Testis (tissue), 3 donors: ENCODE data around the gene ARID1B. TPM values are rescaled to one million over a fixed set of nuclear protein-coding genes. Genes with fewer than 3 reads are reported as not detected.

ENCODE experiments used
- DNase-seq: peaks from one replicate; pipeline ENCODE4 v3.0.0-alpha.2; 2019
- H3K27ac ChIP-seq, 2 donors: fragments of 200-600 bp; sonication (generic); one replicate each; pipeline ENCODE4 v1.5.1; 2019
- H3K27me3 ChIP-seq: fragments of 200-600 bp; sonication (generic); one replicate; pipeline ENCODE4 v1.5.1; 2019
- H3K36me3 ChIP-seq: fragments of 200-600 bp; sonication (generic); one replicate; pipeline ENCODE4 v1.5.1; 2017; ENCODE audit warnings: low read depth; ENCODE audit errors: missing control alignments
- H3K4me1 ChIP-seq: fragments of 200-600 bp; sonication (generic); one replicate; pipeline ENCODE4 v1.5.1; 2019
- H3K4me3 ChIP-seq, 2 donors: fragments of 200-600 bp; sonication (generic); one replicate each; pipeline ENCODE4 v1.5.1; 2017 to 2019
- H3K9me3 ChIP-seq: fragments of 200-600 bp; sonication (generic); one replicate; pipeline ENCODE4 v1.5.1; 2017
- CTCF ChIP-seq, 3 experiments: fragments of 450-650 bp in 2 of 3; fragments of 200-600 bp in 1 of 3; sonication (generic) in 1 of 3; IDR thresholded peaks; one replicate each; pipeline ENCODE4 v1.5.1; 2016 to 2019; ENCODE audit warnings: antibody characterized with exemption in 3 of 3, mild to moderate bottlenecking in 2 of 3, moderate library complexity in 1 of 3
- POLR2A ChIP-seq: fragments of 450-650 bp; IDR thresholded peaks from one replicate; pipeline ENCODE4 v1.6.1; 2017; ENCODE audit warnings: antibody characterized with exemption, mild to moderate bottlenecking, moderate library complexity
- WGBS, 2 donors: methylation state at CpG; one replicate each; pipeline ENCODE4 v1.1.5; 2018; 5-methylcytosine and 5-hydroxymethylcytosine counted together
- intact Hi-C: fragments of 100-400 bp; cut with DNase I; formaldehyde crosslinking; loops from one replicate; pipeline ENCODE4 v1.15.1; 2023; ENCODE audit warnings: low total_unique reads
- polyA plus RNA-seq: library from polyadenylated mRNA; stranded (reverse); fragments of 350-450 nt; fragmentation: Illumina TruSeq; extraction: RNeasy Lipid Tissue Mini Kit (QIAGEN cat#74804); gene quantifications from one replicate; pipeline ENCODE4 v1.2.3, GENCODE V29; 2014; ENCODE audit warnings: low read depth, low replicate concordance; ENCODE audit not compliant: insufficient read depth
- total RNA-seq, 2 donors: library from RNA; depleted of rRNA; stranded (reverse); fragments of >200 nt; gene quantifications; one replicate each; pipeline ENCODE4 v1.2.3, GENCODE V29; 2016

Gene ARID1B
- total and polyA plus RNA-seq, 3 donors from 2014 or later = 26.2 to 126 (median 103) TPM

- WGBS, 2 donors = 64 to 70% methylated on average over 14 of the region's 14 CpGs
- no peak for DNase-seq
- Histone ChIP-seq H3K36me3 (no peaks in the 10 kb centered on the region), H3K9me3 (no peaks in the 10 kb centered on the region), H3K4me1 (peaks cover 28% of the 10 kb centered on the region), H3K27ac (no peak overlapping the region), H3K27me3 (no peaks in the 10 kb centered on the region), H3K4me3 (no peak overlapping the region)
- intact Hi-C loops = no loop called here
- no peak for TF ChIP-seq CTCF (IDR thresholded peaks at IDR 0.05)
- TF ChIP-seq POLR2A = no peak
These were observed 17.6 kb downstream of the ARID1B start for GRCh38 chr6:156794546-156795354.

DNA sequence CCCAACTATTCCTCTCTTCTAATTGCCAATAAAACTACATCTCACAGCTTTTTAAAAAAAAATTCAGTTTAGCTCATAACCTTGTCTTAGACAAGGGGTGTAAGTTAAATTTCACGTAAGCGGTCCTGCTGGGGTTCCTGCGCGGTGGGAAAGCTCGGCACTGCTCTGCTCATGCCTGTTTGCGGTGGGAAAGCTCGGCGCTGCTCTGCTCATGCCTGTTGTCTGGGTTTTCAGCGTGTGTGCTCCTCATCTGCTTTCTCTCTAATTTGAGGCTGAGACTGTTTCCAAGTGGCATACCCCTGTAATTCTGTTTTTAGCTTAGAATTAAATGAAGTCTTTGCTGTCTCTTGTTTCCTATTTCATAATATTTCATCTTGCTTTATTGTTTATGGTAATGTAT is 18.6 kb downstream of the ARID1B start:
- intact Hi-C loops = no loop called here
- peak; percentile 68 for DNase-seq
- H3K4me1 ChIP-seq = peaks cover 28% of the 10 kb centered on the region

GRCh38 chr6:156796627-156797026 is 19.4 kb downstream of the ARID1B start:
- WGBS, 2 donors = 79 to 84% methylated on average over 3 of the region's 3 CpGs
- H3K4me1 ChIP-seq = peaks cover 21% of the 10 kb centered on the region
- TF ChIP-seq POLR2A (no peak), CTCF (IDR thresholded peaks at IDR 0.05) (no peak)

More for the DNA sequence above, 18.6 kb downstream of the ARID1B start:
- H3K9me3 ChIP-seq = no peaks in the 10 kb centered on the region
- no peaks in the 10 kb centered on the region for H3K36me3 ChIP-seq
- H3K27ac ChIP-seq = no peak overlapping the region
- 46 to 61% methylated on average over 9 of the region's 9 CpGs for WGBS, 2 donors
- TF ChIP-seq CTCF (IDR thresholded peaks at IDR 0.05) (no peak), POLR2A (no peak)
- peak overlapping the region; percentile 0 to 3 for H3K4me3 ChIP-seq
- no peaks in the 10 kb centered on the region for H3K27me3 ChIP-seq

DNA sequence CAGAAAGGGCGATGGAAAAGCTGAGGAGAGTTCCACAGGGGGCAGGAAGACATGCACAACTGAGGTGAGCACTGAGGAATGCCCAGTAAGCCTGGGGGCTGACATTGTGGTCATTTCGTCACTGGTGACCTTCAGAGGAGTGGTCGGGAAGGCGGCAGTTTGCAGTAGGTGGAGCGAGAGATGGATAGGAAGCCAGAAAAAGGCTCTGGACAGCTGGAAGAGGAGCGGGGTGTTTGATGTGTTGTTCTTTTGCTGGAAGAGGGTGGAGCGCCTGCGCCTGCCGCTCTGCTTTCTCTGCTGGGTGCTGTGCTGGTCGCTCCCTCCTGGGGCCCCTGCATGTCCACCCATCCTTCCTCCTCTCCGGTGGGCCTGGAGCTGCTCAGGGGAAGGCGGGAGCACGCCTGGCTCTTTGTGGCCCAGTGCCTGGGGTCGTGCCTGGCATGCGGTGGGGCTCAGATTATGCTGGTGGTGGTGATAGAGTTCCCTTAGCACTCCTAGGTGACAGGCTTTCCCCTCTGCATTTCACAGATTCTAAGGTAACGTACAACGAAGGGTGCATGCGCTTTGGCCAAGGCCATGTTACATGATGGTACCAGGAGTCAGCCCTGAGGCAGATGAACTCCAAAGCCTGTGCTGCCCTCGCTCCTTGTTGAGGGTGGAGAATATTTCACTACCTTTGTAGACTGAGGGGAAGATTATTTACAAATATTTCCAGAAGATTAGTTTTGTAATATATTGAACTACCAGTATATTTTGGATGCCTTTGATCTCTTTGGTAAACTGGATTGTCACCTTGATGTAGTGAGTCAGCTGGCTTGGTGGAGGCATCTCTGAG is 20.9 kb downstream of the ARID1B start:
- H3K4me3 ChIP-seq = no peak overlapping the region
- intact Hi-C loops = no loop called here
- H3K36me3 ChIP-seq = no peaks in the 10 kb centered on the region
- H3K4me1 ChIP-seq = peaks cover 24% of the 10 kb centered on the region
- TF ChIP-seq POLR2A (no peak), CTCF (IDR thresholded peaks at IDR 0.05) (no peak)
- no peak overlapping the region for H3K27ac ChIP-seq
- WGBS, 2 donors = 90 to 94% methylated on average over 14 to 19 of the region's 19 CpGs
- no peaks in the 10 kb centered on the region for H3K27me3 ChIP-seq
- no peak for DNase-seq
- H3K9me3 ChIP-seq = no peaks in the 10 kb centered on the region

More at GRCh38 chr6:156796627-156797026, 19.4 kb downstream of the ARID1B start:
- H3K27me3 ChIP-seq = no peaks in the 10 kb centered on the region
- H3K27ac ChIP-seq = no peak overlapping the region
- H3K36me3 ChIP-seq = no peaks in the 10 kb centered on the region
- intact Hi-C loops = no loop called here
- no peaks in the 10 kb centered on the region for H3K9me3 ChIP-seq
- H3K4me3 ChIP-seq = no peak overlapping the region
- DNase-seq = no peak
